Endodermal cell (in vitro differentiated cells): Measurements from ENCODE around the gene COPRS. TPM values are rescaled to one million over a fixed set of nuclear protein-coding genes. Genes with fewer than 3 reads are reported as not detected.

Experiments
- DNase-seq: peaks from one replicate; pipeline ENCODE4 v3.0.0-alpha.2; 2017
- H3K27ac ChIP-seq: 2 replicates; pipeline ENCODE4 v1.5.1; 2013; ENCODE audit warnings: mild to moderate bottlenecking, low read depth, low read length, moderate library complexity
- H3K27me3 ChIP-seq: 2 replicates; pipeline ENCODE4 v1.6.1; 2013; ENCODE audit warnings: mild to moderate bottlenecking, low read length, moderate library complexity; ENCODE audit not compliant: insufficient read depth, control insufficient read depth, poor library complexity, severe bottlenecking
- H3K36me3 ChIP-seq: 2 replicates; pipeline ENCODE4 v1.7.0; 2013; ENCODE audit warnings: mild to moderate bottlenecking, low read length, moderate library complexity; ENCODE audit not compliant: control insufficient read depth, insufficient read depth
- H3K4me1 ChIP-seq: one replicate; pipeline ENCODE4 v1.7.0; 2013; ENCODE audit warnings: low read length; ENCODE audit not compliant: control insufficient read depth, insufficient read depth
- H3K4me3 ChIP-seq: 2 replicates; pipeline ENCODE4 v1.5.1; 2013; ENCODE audit warnings: mild to moderate bottlenecking, low read length, moderate library complexity
- H3K9ac ChIP-seq: 2 replicates; pipeline ENCODE4 v1.6.1; 2013; ENCODE audit warnings: mild to moderate bottlenecking, low read length, moderate library complexity; ENCODE audit not compliant: poor library complexity, severe bottlenecking; ENCODE audit errors: extremely low read depth
- H3K9me3 ChIP-seq: 2 replicates; pipeline ENCODE4 v1.6.1; 2013; ENCODE audit warnings: mild to moderate bottlenecking, low read length, moderate library complexity; ENCODE audit not compliant: control insufficient read depth
- H3K27ac Mint-ChIP-seq: 2 replicates; pipeline ENCODE4 v1.8.0; 2020; ENCODE audit warnings: mixed read lengths
- H3K27me3 Mint-ChIP-seq: 2 replicates; pipeline ENCODE4 v1.8.0; 2021; ENCODE audit warnings: mild to moderate bottlenecking, mixed read lengths; ENCODE audit not compliant: insufficient read depth
- H3K36me3 Mint-ChIP-seq: 2 replicates; pipeline ENCODE4 v1.8.0; 2020; ENCODE audit warnings: low read depth, mixed read lengths
- H3K4me1 Mint-ChIP-seq: 2 replicates; pipeline ENCODE4 v1.8.0; 2020; ENCODE audit warnings: mixed read lengths
- H3K4me3 Mint-ChIP-seq: 2 replicates; pipeline ENCODE4 v1.8.0; 2020; ENCODE audit warnings: mild to moderate bottlenecking, moderate library complexity, mixed read lengths
- H3K9me3 Mint-ChIP-seq: 2 replicates; pipeline ENCODE4 v1.8.0; 2020; ENCODE audit warnings: mild to moderate bottlenecking, mixed read lengths
- WGBS, 2 experiments: methylation state at CpG; one replicate each; pipeline versions ENCODE4 v1.1.5 to v1.1.7; 2013; ENCODE audit warnings: missing lambda C conversion rate in 2 of 2, mixed read lengths in 1 of 2; ENCODE audit not compliant: insufficient coverage in 1 of 2, insufficient read length in 1 of 2; 5-methylcytosine and 5-hydroxymethylcytosine counted together
- total RNA-seq, 2 donors: library from RNA; stranded (reverse); fragmentation: NEBNext Ultra II Directional in 1 of 2; extraction: Animal tissue kit (Norgen Biotek cat#: 25700) in 1 of 2; gene quantifications; 2 replicates in 1 of 2; 3 replicates in 1 of 2; pipeline ENCODE4 v1.2.1, GENCODE V29; 2021
- TF ChIP-seq, protein P1 (sequence below): fragments of 200-600 bp; sonication (generic); conservative IDR thresholded peaks from 2 replicates; pipeline ENCODE4 v1.5.0; 2021; ENCODE audit warnings: antibody characterized with exemption, mild to moderate bottlenecking

The COPRS gene
- total RNA-seq, 2 donors from 2014 or later, result 44.3 to 51.7 TPM

DNA sequence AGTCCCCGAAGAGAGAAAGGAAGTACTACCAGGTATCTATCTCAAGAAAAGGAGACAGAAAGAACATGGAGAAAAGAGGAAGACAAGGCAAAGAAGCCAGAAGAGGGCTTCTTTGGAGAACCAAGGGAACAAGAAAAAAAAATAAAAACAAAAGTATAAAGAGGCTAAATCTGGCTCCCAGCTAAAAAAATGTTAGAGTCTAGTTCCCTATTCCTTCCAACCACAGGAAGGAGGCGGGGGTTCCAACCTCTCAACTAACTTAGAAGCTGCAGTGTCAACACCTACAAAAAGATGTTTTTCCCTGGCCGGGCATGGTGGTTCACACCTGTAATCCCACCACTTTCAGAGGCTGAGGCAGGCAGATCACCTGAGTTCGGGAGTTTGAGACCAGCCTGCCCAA is 29.1 kb upstream of the COPRS start:
- no peaks in the 10 kb centered on the region for H3K9me3 Mint-ChIP-seq
- Histone ChIP-seq H3K9ac (no peak overlapping the region), H3K9me3 (no peaks in the 10 kb centered on the region), H3K4me3 (no peak overlapping the region), H3K36me3 (peaks cover 89% of the 10 kb centered on the region), H3K27me3 (no peaks in the 10 kb centered on the region), H3K27ac (no peak overlapping the region), H3K4me1 (no peaks in the 10 kb centered on the region)
- H3K27ac Mint-ChIP-seq, result no peak overlapping the region
- H3K4me3 Mint-ChIP-seq, result no peak overlapping the region
- DNase-seq, result no peak
- no peaks in the 10 kb centered on the region for H3K4me1 Mint-ChIP-seq
- peaks cover 73% of the 10 kb centered on the region for H3K36me3 Mint-ChIP-seq
- 90 to 92% methylated on average over 2 to 4 of the region's 4 CpGs for WGBS, 2 experiments
- TF ChIP-seq, protein P1, sequence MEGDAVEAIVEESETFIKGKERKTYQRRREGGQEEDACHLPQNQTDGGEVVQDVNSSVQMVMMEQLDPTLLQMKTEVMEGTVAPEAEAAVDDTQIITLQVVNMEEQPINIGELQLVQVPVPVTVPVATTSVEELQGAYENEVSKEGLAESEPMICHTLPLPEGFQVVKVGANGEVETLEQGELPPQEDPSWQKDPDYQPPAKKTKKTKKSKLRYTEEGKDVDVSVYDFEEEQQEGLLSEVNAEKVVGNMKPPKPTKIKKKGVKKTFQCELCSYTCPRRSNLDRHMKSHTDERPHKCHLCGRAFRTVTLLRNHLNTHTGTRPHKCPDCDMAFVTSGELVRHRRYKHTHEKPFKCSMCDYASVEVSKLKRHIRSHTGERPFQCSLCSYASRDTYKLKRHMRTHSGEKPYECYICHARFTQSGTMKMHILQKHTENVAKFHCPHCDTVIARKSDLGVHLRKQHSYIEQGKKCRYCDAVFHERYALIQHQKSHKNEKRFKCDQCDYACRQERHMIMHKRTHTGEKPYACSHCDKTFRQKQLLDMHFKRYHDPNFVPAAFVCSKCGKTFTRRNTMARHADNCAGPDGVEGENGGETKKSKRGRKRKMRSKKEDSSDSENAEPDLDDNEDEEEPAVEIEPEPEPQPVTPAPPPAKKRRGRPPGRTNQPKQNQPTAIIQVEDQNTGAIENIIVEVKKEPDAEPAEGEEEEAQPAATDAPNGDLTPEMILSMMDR, result no peak
- no peaks in the 10 kb centered on the region for H3K27me3 Mint-ChIP-seq

DNA sequence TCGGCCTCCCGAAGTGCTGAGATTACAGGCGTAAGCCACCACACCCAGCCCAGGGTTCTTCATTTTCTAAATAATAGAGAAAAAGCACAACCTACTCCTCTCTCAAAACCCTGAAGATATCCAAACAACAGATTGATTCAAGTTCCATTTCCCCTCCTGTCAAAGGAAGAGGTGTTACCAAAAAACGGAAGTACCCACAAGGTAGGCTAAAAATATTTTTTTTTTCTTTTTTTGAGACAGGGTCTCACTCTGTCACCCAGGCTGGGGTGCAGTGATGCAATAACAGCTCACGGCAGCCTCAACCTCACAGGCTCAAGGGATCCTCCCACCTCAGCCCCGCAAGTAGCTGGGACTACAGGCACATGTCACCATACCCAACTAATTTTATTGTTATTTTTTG is 23.5 kb upstream of the COPRS start:
- no peak overlapping the region for H3K27ac ChIP-seq
- no peaks in the 10 kb centered on the region for H3K9me3 ChIP-seq
- Mint-ChIP-seq H3K36me3 (peaks cover 71% of the 10 kb centered on the region), H3K9me3 (no peaks in the 10 kb centered on the region), H3K27me3 (no peaks in the 10 kb centered on the region), H3K4me3 (no peak overlapping the region), H3K27ac (no peak overlapping the region), H3K4me1 (no peaks in the 10 kb centered on the region)
- H3K9ac ChIP-seq, result no peak overlapping the region
- H3K4me3 ChIP-seq, result no peak overlapping the region
- TF ChIP-seq, protein P1, result no peak
- H3K36me3 ChIP-seq, result peaks cover 90% of the 10 kb centered on the region
- no peak for DNase-seq
- no peaks in the 10 kb centered on the region for H3K27me3 ChIP-seq
- 95 to 99% methylated on average over 5 to 6 of the region's 6 CpGs for WGBS, 2 experiments
- no peaks in the 10 kb centered on the region for H3K4me1 ChIP-seq

DNA sequence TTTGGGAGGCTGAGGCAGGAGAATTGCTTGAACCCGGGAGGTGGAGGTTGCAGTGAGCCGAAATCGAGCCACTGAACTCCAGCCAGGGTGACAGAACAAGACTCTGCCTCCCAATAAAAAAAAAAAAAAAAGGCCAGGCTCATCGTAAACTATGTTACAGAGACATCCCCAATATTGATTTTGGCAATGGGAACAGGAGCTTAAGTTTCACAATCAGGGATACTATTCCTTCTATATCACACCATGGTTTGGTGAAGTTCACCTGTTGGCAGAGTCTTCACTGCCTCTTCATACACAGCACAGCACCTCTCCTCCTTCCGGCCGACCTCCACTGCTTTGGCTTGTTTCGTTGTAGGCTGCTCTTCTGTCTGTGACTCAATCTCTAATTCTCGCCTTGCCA is 21.3 kb upstream of the COPRS start:
- H3K36me3 Mint-ChIP-seq, result peaks cover 66% of the 10 kb centered on the region
- no peaks in the 10 kb centered on the region for H3K27me3 Mint-ChIP-seq
- no peaks in the 10 kb centered on the region for H3K4me1 ChIP-seq
- 96% methylated on average over 7 to 8 of the region's 8 CpGs for WGBS, 2 experiments
- H3K27ac Mint-ChIP-seq, result no peak overlapping the region
- H3K9me3 Mint-ChIP-seq, result no peaks in the 10 kb centered on the region
- H3K9me3 ChIP-seq, result no peaks in the 10 kb centered on the region
- H3K4me3 ChIP-seq, result no peak overlapping the region
- TF ChIP-seq, protein P1, result no peak
- H3K4me3 Mint-ChIP-seq, result no peak overlapping the region
- DNase-seq, result no peak
- H3K27me3 ChIP-seq, result no peaks in the 10 kb centered on the region
- H3K36me3 ChIP-seq, result peaks cover 86% of the 10 kb centered on the region
- H3K27ac ChIP-seq, result no peak overlapping the region
- H3K4me1 Mint-ChIP-seq, result no peaks in the 10 kb centered on the region
- H3K9ac ChIP-seq, result no peak overlapping the region
